ENCODE results near the gene PATZ1.

DNA sequence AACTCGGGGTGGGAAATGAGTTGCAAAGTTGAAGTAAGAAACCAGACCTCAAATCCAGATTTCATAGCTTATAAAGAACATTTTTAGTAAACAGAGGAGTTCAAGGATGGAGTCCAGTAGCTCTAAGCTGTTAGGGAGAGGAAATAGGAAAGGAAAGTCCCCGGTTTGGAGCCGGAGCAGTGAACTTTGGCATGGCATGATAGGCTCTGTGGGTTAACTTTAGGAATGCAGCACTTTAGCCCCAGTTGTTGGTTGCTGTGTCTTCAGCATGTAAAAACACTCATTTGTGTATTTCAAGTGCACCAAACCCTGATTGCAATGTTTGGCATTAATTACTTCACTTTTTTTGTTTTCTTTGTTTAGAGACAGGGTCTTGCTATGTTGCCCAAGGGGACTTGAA, 45.2 kb downstream of the PATZ1 start:
- no peak for TF ChIP-seq EZH2 (IDR thresholded peaks at IDR 0.05; ENCODE audit: low read length, missing control alignments)
- TF ChIP-seq, protein P1, sequence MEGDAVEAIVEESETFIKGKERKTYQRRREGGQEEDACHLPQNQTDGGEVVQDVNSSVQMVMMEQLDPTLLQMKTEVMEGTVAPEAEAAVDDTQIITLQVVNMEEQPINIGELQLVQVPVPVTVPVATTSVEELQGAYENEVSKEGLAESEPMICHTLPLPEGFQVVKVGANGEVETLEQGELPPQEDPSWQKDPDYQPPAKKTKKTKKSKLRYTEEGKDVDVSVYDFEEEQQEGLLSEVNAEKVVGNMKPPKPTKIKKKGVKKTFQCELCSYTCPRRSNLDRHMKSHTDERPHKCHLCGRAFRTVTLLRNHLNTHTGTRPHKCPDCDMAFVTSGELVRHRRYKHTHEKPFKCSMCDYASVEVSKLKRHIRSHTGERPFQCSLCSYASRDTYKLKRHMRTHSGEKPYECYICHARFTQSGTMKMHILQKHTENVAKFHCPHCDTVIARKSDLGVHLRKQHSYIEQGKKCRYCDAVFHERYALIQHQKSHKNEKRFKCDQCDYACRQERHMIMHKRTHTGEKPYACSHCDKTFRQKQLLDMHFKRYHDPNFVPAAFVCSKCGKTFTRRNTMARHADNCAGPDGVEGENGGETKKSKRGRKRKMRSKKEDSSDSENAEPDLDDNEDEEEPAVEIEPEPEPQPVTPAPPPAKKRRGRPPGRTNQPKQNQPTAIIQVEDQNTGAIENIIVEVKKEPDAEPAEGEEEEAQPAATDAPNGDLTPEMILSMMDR (conservative IDR thresholded peaks at IDR 0.05 in 1 of 2, IDR thresholded peaks at IDR 0.05 in 1 of 2; ENCODE audit: low read depth in 1 of 2, low read length in 2 of 2), result no peak
